Measurements from ENCODE around the gene TYK2. TPM values are rescaled to one million over a fixed set of nuclear protein-coding genes. Genes with fewer than 3 reads are reported as not detected.
A peak's percentile ranks its signal among the peaks of the same experiment; 100 is the strongest.

The TYK2 gene
- total RNA-seq, 4 donors from 2014 or later: 48.2 to 115 (median 64.8) TPM

DNA sequence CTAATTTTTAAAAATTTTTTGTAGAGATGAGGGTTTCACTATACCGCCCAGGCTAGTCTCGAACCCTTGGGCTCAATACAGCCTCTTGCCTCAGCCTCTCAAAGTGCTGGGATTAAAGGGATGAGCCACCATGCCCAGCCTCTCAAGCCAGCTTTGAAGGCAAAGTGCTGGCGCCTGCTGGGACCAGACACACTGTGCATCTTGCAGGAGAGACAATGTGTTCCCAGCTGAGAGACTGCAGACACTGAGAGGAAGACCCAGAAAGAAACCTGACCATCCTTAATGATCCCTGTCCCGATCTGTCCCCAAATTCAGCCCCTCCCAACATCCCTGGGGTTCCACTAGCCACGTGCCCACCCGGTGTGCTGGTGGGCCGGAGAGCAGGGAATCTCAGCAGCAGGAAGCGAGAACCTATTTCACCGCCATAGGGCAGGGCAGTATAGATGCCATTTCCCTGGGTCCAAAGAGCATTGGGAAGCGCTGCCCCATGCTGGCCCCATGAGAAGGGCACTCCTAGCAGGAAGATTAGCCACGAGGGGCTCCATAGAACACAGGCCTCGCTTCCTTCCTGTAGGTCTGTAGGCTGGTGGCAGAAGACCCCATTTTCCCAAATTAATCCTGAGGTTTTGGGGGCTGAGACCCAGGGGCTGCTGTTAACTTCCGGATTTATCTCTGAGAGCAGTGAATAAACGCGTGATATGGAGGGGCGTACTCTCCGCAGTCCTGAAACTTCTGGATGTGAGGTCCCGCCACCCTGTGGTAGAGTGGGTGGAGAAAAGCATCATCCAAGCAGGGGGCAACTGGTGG lies 48.0 kb downstream of the TYK2 start:
- WGBS, 2 donors: 37 to 38% methylated on average over 16 to 18 of the region's 18 CpGs
- intact Hi-C loops (cut with DNase I; ENCODE audit: low total_unique reads): loop anchor here (5.0 kb wide), 1 partner anchor 1885 kb away; no protein-coding TSS in a partner anchor
- DNase-seq (ENCODE audit: low spot score in 2 of 2): no peak
- TF ChIP-seq CTCF (IDR thresholded peaks at IDR 0.05) (no peak), POLR2A (IDR thresholded peaks at IDR 0.05) (no peak)
- H3K4me3 ChIP-seq (ENCODE audit: low read depth, poor library complexity, severe bottlenecking): peak overlapping the region; percentile 65

- WGBS, 2 donors: 92 to 95% methylated on average over 13 of the region's 13 CpGs
- intact Hi-C loops (cut with DNase I; ENCODE audit: low total_unique reads): no loop called here
- TF ChIP-seq CTCF (IDR thresholded peaks at IDR 0.05) (no peak), POLR2A (IDR thresholded peaks at IDR 0.05) (no peak)
- H3K4me3 ChIP-seq (ENCODE audit: low read depth, poor library complexity, severe bottlenecking): no peak overlapping the region
- DNase-seq (ENCODE audit: low spot score in 2 of 2): no peak
Measured at GRCh38 chr19:10329555-10329954, 50.8 kb downstream of the TYK2 start.

DNA sequence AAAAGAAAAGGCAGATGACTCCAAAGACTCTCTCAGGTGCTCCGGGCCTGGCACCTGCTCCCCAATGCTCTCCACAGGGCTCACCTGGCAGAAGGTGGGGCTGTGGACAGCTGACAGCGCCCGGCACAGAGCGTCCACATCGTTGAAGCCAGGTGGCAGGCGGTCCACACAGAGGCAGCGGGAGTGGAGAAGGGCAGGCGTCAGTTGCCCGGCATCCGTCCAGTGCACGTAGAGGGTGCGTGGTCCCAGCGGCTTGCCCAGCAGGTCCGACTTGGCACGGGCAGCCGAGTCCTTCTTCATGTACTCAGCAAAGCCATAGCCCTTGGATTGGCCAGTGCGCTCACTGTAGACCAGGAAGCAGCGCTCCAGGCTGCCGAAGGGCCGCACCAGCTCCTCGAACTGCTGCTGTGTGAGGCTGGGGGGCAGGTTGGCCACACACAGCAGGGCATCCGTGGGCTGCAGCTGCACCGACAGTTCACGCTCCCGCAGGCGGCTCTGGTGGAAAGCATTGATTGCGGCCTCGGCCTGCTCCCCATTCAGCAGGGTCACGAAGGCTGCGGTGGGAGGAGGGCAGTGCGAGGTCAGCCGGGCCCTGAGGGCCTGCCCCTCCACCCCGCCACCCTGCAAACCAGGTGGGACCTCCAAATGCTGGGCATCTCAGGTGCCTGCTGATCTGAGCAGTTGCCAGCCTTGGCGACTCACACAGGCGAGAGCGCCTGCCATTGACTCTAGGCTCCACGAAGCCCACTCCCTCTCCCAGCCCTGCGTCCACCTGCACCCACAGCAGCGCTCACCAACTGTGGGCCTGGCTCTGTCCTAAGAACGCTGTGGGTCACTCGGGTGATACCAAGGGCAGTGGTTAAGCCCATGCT lies 51.6 kb downstream of the TYK2 start:
- TF ChIP-seq CTCF (IDR thresholded peaks at IDR 0.05) (no peak), POLR2A (IDR thresholded peaks at IDR 0.05) (no peak)
- H3K4me3 ChIP-seq (ENCODE audit: low read depth, poor library complexity, severe bottlenecking): no peak overlapping the region
- DNase-seq (ENCODE audit: low spot score in 2 of 2): no peak
- intact Hi-C loops (cut with DNase I; ENCODE audit: low total_unique reads): no loop called here
- 95 to 98% methylated on average over 28 to 41 of the region's 41 CpGs for WGBS, 2 donors

- TF ChIP-seq POLR2A (IDR thresholded peaks at IDR 0.05) (no peak), CTCF (IDR thresholded peaks at IDR 0.05) (no peak)
- DNase-seq (ENCODE audit: low spot score in 2 of 2): no peak
- WGBS, 2 donors: 89 to 99% methylated on average over 7 of the region's 7 CpGs
- intact Hi-C loops (cut with DNase I; ENCODE audit: low total_unique reads): no loop called here
- H3K4me3 ChIP-seq (ENCODE audit: low read depth, poor library complexity, severe bottlenecking): no peak overlapping the region
Measured at GRCh38 chr19:10327793-10328192, 52.6 kb downstream of the TYK2 start.

- intact Hi-C loops (cut with DNase I; ENCODE audit: low total_unique reads): no loop called here
Measured at GRCh38 chr19:10325732-10326131, 54.6 kb downstream of the TYK2 start.

More at GRCh38 chr19:10325732-10326131, 54.6 kb downstream of the TYK2 start:
- no peak for TF ChIP-seq POLR2A (IDR thresholded peaks at IDR 0.05)
- TF ChIP-seq CTCF (IDR thresholded peaks at IDR 0.05): no peak
- 92 to 94% methylated on average over 8 of the region's 8 CpGs for WGBS, 2 donors
- no peak overlapping the region for H3K4me3 ChIP-seq (ENCODE audit: low read depth, poor library complexity, severe bottlenecking)
- DNase-seq (ENCODE audit: low spot score in 2 of 2): no peak
